Gastroesophageal sphincter (tissue), 3 donors: ENCODE data around the gene PGF.

Experiments used
- CTCF ChIP-seq, 4 experiments: fragments of 200-600 bp in 2 of 4; fragments of 450-650 bp in 2 of 4; sonication (generic) in 1 of 4; IDR thresholded peaks; one replicate each; pipeline ENCODE4 v1.5.1; 2017 to 2019; ENCODE audit warnings: antibody characterized with exemption in 4 of 4, mild to moderate bottlenecking in 2 of 4, moderate library complexity in 2 of 4
- POLR2A ChIP-seq, 2 donors: fragments of 450-650 bp; IDR thresholded peaks; one replicate each; pipeline ENCODE4 v1.6.1; 2017; ENCODE audit warnings: antibody characterized with exemption in 2 of 2, mild to moderate bottlenecking in 2 of 2, moderate library complexity in 1 of 2
- POLR2AphosphoS5 ChIP-seq: sonication (generic); formaldehyde crosslinking; IDR thresholded peaks from one replicate; pipeline ENCODE4 v1.6.1; 2017; ENCODE audit warnings: antibody characterized with exemption

GRCh38 chr14:74912111-74912510 lies 43.3 kb downstream of the PGF start:
- TF ChIP-seq CTCF (IDR thresholded peaks at IDR 0.05) (no peak), POLR2A (IDR thresholded peaks at IDR 0.05) (no peak), POLR2AphosphoS5 (no peak)
